PC-9 (cell line): ENCODE data around the gene SBNO2. TPM values are rescaled to one million over a fixed set of nuclear protein-coding genes. Genes with fewer than 3 reads are reported as not detected.

Experiments used
- BruUV-seq: library from RNA; stranded (reverse); fragments of 400-500 nt; replicated peaks from 2 replicates; lab custom pipeline; 2021; lab: Mats Ljungman, UMichigan
- CTCF ChIA-PET: fragments of 300-600 bp; sonication (Branson Sonifier 250); formaldehyde crosslinking; loops from one replicate; lab custom pipeline; 2022; ENCODE audit warnings: antibody characterized with exemption; lab: Charles Lee
- POLR2A ChIA-PET: fragments of 300-600 bp; sonication (Branson Sonifier 250); formaldehyde crosslinking; loops from one replicate; lab custom pipeline; 2022; ENCODE audit warnings: antibody characterized with exemption; ENCODE audit not compliant: unreplicated experiment; lab: Charles Lee
- DNase-seq, 2 experiments: peaks; one replicate each; pipeline versions ENCODE4 v3.0.0 to v3.0.0-alpha.2; 2015 to 2022; ENCODE audit warnings: mixed read lengths in 1 of 2
- H2AFZ ChIP-seq: fragments of 200-600 bp; sonication (generic); 2 replicates; pipeline ENCODE4 v1.8.1; 2017; ENCODE audit warnings: antibody characterized with exemption
- H3F3A ChIP-seq: fragments of 200-600 bp; sonication (generic); 2 replicates; pipeline ENCODE4 v1.8.1; 2017; ENCODE audit warnings: antibody characterized with exemption, mild to moderate bottlenecking, low read depth; ENCODE audit not compliant: insufficient read depth
- H3K27ac ChIP-seq: fragments of 200-600 bp; sonication (generic); 2 replicates; pipeline ENCODE4 v1.6.1; 2016; ENCODE audit warnings: mixed run types
- H3K27me3 ChIP-seq: fragments of 200-600 bp; sonication (generic); 2 replicates; pipeline ENCODE4 v1.6.1; 2016; ENCODE audit warnings: low read depth, mixed run types; ENCODE audit not compliant: insufficient read depth
- H3K36me3 ChIP-seq: fragments of 200-600 bp; sonication (generic); 2 replicates; pipeline ENCODE4 v1.6.1; 2016; ENCODE audit warnings: low read depth, mixed run types
- H3K4me1 ChIP-seq: fragments of 200-600 bp; sonication (generic); replicated peaks from 2 replicates; pipeline ENCODE4 v1.6.1; 2016; ENCODE audit warnings: mixed run types; ENCODE audit not compliant: insufficient read depth
- H3K4me2 ChIP-seq: fragments of 200-600 bp; sonication (generic); 2 replicates; pipeline ENCODE4 v1.6.1; 2017; ENCODE audit warnings: mixed run types
- H3K4me3 ChIP-seq: fragments of 200-600 bp; sonication (generic); 2 replicates; pipeline ENCODE4 v1.6.1; 2016; ENCODE audit warnings: mixed run types
- H3K79me2 ChIP-seq: fragments of 200-600 bp; sonication (generic); 2 replicates; pipeline ENCODE4 v1.6.1; 2017; ENCODE audit warnings: low read depth, mixed run types
- H3K9me2 ChIP-seq: fragments of 200-600 bp; sonication (generic); 2 replicates; pipeline ENCODE4 v1.8.1; 2017; ENCODE audit warnings: mild to moderate bottlenecking; ENCODE audit not compliant: insufficient read depth
- H3K9me3 ChIP-seq: fragments of 200-600 bp; sonication (generic); 2 replicates; pipeline ENCODE4 v1.8.1; 2016; ENCODE audit warnings: low read depth; ENCODE audit not compliant: insufficient read depth
- H4K20me1 ChIP-seq: fragments of 200-600 bp; sonication (generic); 2 replicates; pipeline ENCODE4 v1.8.1; 2017; ENCODE audit not compliant: insufficient read depth
- EZH2 ChIP-seq: fragments of 200-600 bp; sonication (generic); IDR thresholded peaks from 2 replicates; pipeline ENCODE4 v1.8.0; 2017; ENCODE audit warnings: antibody characterized with exemption, low read depth
- intact Hi-C: fragments of 100-400 bp; cut with micrococcal nuclease; formaldehyde crosslinking; loops from one replicate; pipeline ENCODE4 v1.10.0; 2022; ENCODE audit not compliant: unreplicated experiment
- total RNA-seq: library from RNA; stranded (reverse); gene quantifications from 2 replicates; pipeline ENCODE4 v1.2.3, GENCODE V29; 2021
- TF ChIP-seq, protein P1 (sequence below): fragments of 200-600 bp; sonication (generic); conservative IDR thresholded peaks from 2 replicates; pipeline ENCODE4 v1.6.1; 2017; ENCODE audit warnings: mixed run types, antibody characterized with exemption, mild to moderate bottlenecking, moderate library complexity

Gene SBNO2
- total RNA-seq, 1 experiment from 2014 or later: 82.4 TPM

DNA sequence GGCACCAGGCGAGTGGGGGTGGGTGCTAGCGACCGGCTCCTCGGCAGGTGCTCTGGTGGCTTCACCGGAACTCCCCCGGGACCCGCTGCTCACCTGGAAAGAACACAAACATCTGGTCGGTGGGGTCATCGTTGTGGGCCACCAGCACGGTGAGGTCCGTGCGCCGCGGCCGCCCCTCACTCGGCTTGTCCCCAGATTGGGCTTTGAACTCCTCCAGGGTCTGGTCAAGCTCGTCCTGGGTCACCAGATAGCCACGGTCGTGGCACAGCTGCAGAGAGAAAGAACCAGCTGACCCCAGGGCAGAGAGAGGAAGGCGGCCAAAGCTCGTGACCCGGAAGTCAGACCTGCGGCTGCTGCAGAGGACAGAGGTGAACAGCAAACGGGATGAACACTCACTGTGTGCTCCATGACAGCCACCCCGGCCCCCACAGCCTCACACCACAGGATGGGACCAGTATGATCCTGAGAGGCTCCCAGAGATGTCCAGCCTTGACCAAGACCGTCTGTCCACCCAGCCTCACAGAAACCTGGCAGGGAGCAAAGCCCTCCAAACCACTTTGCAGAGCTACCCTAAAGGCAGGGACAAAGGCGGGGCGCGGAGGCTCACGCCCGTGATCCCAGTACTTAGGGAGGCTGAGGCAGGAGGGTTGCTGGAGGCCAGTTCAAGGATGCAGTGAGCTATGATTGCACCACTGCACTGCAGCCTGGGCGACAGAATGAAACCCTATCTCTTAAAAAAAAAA, 80.1 kb downstream of the SBNO2 start:
- Histone ChIP-seq H3K4me2 (peak overlapping the region; percentile 97), H3F3A (peaks cover 20% of the 10 kb centered on the region), H3K9me2 (no peaks in the 10 kb centered on the region), H3K4me1 (peaks cover 23% of the 10 kb centered on the region), H3K27me3 (no peaks in the 10 kb centered on the region), H3K9me3 (no peaks in the 10 kb centered on the region), H3K79me2 (peaks cover 32% of the 10 kb centered on the region), H3K36me3 (peaks cover 3% of the 10 kb centered on the region; the same call in 1 of the 2 replicates), H3K4me3 (peak overlapping the region; percentile 96), H2AFZ (no peak overlapping the region), H4K20me1 (peaks cover 20% of the 10 kb centered on the region), H3K27ac (no peak overlapping the region)
- no TSS peak for BruUV-seq
- POLR2A ChIA-PET: interaction anchor here (0.5 to 0.6 kb wide), 2 partner anchors 17 to 58 kb away, joined by 3 to 5 read pairs; no protein-coding TSS in a partner anchor
- intact Hi-C loops: no loop called here
- CTCF ChIA-PET: interaction anchor here (0.7 kb wide), 1 partner anchor 12 kb away, joined by 3 read pairs; no protein-coding TSS in a partner anchor
- DNase-seq: no peak
- TF ChIP-seq EZH2: no peak
- TF ChIP-seq, protein P1, sequence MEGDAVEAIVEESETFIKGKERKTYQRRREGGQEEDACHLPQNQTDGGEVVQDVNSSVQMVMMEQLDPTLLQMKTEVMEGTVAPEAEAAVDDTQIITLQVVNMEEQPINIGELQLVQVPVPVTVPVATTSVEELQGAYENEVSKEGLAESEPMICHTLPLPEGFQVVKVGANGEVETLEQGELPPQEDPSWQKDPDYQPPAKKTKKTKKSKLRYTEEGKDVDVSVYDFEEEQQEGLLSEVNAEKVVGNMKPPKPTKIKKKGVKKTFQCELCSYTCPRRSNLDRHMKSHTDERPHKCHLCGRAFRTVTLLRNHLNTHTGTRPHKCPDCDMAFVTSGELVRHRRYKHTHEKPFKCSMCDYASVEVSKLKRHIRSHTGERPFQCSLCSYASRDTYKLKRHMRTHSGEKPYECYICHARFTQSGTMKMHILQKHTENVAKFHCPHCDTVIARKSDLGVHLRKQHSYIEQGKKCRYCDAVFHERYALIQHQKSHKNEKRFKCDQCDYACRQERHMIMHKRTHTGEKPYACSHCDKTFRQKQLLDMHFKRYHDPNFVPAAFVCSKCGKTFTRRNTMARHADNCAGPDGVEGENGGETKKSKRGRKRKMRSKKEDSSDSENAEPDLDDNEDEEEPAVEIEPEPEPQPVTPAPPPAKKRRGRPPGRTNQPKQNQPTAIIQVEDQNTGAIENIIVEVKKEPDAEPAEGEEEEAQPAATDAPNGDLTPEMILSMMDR: no peak

DNA sequence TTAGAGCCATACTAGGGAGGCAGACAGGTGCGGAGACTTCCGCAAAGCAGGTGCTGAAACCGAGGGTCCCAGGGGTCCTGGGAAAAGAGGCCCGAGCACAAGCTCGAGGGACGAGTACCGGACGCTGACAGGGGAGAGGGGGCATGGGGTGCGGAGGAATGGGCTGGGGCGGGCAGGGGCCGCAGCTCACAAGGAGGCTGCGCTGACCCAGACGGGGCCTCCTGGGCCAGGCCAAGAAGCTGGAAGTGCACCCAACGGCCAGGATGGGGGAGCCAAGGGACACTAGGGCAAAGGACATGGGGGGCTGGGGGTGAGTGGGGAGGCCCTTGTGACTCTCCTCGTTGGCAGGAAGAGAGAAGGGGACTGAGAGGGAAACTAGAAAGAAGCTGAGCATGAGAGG, 80.7 kb downstream of the SBNO2 start:
- H3K4me2 ChIP-seq: peak overlapping the region; percentile 97
- no peak overlapping the region for H3K27ac ChIP-seq
- POLR2A ChIA-PET: no interaction called here
- DNase-seq: no peak
- H3K9me2 ChIP-seq: no peaks in the 10 kb centered on the region
- H3K36me3 ChIP-seq: peaks cover 3% of the 10 kb centered on the region; the same call in 1 of the 2 replicates
- no peaks in the 10 kb centered on the region for H3K27me3 ChIP-seq
- H3K9me3 ChIP-seq: no peaks in the 10 kb centered on the region
- peaks cover 16% of the 10 kb centered on the region for H3K4me1 ChIP-seq
- peaks cover 20% of the 10 kb centered on the region for H4K20me1 ChIP-seq
- peaks cover 13% of the 10 kb centered on the region for H3F3A ChIP-seq
- no peak overlapping the region for H3K4me3 ChIP-seq
- no TSS peak for BruUV-seq
- H3K79me2 ChIP-seq: peaks cover 32% of the 10 kb centered on the region
- no peak for TF ChIP-seq EZH2
- TF ChIP-seq, protein P1: no peak
- CTCF ChIA-PET: no interaction called here
- H2AFZ ChIP-seq: no peak overlapping the region
- intact Hi-C loops: no loop called here

DNA sequence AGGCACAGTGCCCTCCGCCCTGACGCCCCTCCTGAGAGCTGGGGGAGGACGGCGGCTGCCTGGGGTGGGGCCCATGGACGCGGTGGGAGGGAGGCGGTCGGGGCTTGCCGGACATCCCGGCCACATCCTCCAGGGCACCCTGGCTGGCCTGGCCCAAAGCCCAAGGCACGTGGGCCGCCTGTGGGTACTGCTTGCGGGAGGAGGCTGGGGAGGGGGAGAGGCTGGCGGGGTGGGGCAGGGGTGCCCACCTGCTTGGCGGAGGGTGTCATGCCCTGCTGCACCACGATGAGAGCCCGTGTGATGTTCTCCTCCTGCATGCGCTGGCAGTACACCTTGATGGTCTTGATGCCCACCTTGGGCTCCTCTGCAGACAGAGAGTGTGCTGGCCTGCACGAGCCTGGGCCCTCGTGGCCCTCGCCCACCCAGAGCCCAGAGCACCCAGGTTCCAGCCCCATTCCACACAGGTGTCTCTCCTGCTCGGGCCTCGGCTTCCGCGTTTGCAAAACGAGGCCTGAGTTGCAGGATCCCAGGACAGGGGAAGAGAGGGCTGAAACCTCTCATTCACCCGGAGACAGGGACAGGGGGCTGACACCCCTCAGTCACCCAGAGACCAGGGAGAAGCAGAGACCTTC, 82.4 kb downstream of the SBNO2 start:
- Histone ChIP-seq H3K27me3 (no peaks in the 10 kb centered on the region), H3K36me3 (peaks cover 3% of the 10 kb centered on the region; the same call in 1 of the 2 replicates), H3K9me2 (no peaks in the 10 kb centered on the region), H3F3A (no peaks in the 10 kb centered on the region; the same call in 1 of the 2 replicates), H3K4me2 (no peak overlapping the region), H3K27ac (no peak overlapping the region), H3K4me1 (peaks cover 5% of the 10 kb centered on the region; the same call in 1 of the 2 replicates), H3K4me3 (no peak overlapping the region), H2AFZ (no peak overlapping the region), H4K20me1 (peaks cover 20% of the 10 kb centered on the region), H3K9me3 (no peaks in the 10 kb centered on the region), H3K79me2 (peaks cover 32% of the 10 kb centered on the region)
- TF ChIP-seq, protein P1: no peak
- TF ChIP-seq EZH2: no peak
- DNase-seq: no peak
- ChIA-PET POLR2A (no interaction called here), CTCF (no interaction called here)
- intact Hi-C loops: no loop called here
- BruUV-seq: no TSS peak
